HG03066 (cell line): ENCODE results near the gene POU2F3.

Experiments
- ATAC-seq: cut with Tn5 transposase; IDR thresholded peaks from one replicate; pipeline ENCODE4 v1.9.1; 2021; ENCODE audit warnings: low read depth; ENCODE audit not compliant: unreplicated experiment

The POU2F3 gene

DNA sequence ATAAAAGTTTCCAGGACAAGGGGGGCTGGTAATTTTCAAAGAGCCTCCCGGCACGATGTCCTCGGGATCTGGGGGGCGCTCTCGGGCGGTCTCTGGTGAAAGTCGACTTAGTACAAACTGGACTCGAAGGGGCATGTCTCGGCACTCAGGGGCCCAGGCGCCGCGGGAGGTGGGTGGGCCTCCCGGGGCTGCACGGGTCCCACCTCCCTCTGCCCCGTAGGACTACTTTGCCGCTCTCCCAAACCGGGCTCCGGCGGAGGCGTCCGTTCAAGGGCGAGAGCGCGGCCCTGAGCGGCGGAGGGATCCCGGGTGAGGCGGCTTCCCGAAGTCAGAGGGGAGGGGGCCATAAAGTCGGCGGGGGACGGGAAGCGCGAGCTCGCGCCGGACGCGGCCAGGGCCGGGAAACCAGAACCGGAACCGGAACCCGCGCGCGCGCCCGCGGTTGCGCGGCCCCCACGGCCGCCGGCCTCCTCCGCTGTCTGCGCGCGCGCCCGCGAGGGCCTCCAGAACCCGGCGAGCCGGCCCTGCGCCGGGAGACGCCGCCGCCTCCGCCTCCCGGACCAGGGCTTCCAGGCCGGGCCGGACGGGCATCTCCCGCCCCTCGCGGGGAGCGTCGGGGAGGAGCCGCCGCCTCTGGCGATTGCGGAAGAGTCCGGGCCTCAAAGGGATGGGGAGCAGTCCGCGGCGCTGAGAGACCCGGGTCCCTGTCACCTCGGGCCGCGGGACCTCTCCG is 96.1 kb downstream of the POU2F3 start, which contains the start of gene ARHGEF12:
TSS of gene ARHGEF12 (plus strand) at position 506 of the 733 bp plus-strand sequence. CDS start 831 bp downstream, outside the sequence.
- ATAC-seq, result peak; percentile 48

DNA sequence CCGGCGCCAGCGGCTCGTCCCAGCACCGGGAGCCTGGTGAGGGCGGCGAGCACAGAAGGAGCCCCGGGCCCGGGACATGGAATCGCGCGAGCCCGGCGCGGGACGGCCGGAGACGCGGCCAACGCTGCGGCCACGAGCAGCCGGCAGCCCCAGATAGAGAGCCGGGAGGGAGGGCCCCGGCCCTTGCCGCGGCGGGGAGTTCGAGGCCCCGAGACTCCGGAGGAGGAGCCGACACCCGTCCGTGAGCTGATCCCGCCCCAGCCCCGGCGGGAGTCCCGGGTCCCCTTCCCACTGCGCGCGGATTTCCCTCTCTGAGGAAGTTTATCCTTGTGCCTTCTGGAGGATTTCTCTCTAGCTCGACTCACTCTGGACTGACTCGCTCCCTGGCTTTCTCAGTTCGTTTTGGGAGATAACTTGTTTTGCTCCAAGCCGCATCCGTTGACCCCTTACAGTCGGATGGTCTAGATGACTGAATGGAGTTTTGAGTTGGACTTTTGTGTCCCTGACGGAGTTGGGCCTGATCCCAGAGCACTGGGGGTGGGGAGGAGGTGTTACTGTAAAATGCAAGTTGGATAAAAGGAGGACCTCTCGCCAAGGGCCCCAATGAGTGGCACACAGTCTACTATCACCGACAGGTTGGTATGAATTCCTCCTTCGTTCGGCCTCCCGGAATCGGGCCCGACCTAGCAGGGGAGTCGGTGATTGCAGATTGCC is 96.9 kb downstream of the POU2F3 start:
- ATAC-seq, result peak; percentile 33

DNA sequence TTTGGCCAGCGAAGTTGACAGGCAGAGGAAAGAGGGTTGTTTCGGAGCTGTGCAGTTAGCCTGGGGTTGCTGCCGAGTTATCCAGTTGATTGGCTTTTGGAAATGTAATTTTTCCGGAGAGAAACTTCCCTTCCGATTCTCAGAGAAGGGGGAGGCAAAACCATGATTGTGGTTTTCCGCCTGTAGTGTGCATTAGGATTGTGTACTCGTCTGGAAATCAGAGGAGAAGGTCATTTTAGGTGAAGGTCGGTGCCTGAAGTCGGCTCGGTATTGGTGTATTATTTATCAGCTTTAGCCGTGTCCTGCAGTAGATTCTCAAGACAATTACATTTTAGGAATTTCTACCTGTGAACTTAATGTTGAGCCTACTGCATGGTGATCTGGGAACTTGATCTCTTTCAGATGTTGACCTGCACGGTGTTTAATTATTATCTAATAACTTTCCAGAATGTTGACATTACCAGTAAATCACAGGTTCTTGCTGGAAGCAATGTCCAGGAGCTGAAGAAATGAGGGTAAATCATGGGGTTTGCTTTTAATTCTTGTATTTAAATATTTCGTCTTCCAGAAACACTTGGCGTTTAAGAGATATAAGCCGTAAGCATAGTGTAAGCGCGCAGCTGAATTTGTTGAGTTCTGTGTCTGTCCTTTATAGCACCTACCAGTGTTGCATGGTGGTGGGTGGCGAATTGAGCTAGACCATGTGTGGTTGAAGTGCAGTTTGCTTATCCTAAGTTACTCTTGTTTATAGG is 97.6 kb downstream of the POU2F3 start:
- ATAC-seq, result no peak

DNA sequence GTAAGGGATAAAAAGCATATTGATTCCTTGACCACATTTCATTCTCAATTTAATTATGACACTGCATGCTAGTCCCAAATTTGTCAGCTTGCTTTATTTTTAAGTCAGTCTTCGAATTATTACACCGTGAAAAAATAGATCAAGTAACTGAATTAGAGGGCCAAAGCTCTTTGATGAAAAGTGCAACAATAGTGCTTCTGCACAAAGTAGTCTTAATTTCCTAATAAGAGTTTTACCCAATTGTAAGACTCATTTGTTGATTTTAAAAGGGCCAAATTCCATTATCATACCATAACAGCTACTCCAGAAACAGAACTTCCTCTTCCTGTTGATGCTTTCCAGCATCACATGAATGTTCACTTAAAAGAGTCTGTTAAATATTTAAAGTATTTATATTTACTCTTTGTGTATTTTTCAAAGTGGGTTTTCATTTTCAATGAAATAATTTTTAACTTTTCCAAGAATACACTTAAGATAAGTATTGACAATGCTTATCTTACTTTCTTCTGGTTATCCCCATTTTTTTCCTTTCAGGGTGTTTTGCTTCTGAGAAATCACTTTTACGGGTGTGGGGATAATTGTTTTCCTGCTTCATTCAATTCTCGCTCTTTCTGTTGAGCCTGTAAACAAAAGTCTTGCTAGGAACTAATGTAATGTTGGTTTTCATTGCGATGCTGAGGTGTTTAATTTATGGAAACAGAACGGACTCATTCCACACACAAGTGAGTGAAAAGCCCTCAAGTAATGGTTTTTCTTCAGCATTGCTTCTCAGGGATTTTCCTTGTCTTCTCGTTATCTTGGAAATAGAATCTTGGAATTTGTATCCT is 98.4 kb downstream of the POU2F3 start:
- ATAC-seq, result no peak

DNA sequence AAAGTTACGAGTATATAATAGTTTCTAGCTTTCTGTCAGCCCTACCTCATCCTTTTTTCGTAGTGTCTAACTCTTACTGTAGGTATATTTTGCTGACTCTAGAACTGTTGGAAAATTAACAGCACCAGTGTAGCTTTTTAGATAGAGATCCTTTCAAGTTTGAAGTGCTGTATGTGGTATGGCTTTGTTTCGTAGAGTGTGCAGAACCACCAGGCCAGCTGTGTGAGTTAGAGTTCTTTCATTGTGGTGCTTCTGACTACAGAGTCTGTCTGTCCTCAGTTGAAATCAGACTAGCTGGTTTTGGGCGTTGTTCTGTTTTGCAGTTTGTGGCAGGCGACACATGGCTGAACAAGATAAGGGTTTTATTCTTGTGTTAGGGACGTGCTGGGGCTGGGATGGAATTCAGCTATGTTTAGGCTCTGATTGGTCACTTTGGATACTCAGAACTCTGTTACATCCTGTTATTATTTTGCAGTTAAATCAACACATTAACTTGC is 99.5 kb downstream of the POU2F3 start:
- ATAC-seq, result no peak

DNA sequence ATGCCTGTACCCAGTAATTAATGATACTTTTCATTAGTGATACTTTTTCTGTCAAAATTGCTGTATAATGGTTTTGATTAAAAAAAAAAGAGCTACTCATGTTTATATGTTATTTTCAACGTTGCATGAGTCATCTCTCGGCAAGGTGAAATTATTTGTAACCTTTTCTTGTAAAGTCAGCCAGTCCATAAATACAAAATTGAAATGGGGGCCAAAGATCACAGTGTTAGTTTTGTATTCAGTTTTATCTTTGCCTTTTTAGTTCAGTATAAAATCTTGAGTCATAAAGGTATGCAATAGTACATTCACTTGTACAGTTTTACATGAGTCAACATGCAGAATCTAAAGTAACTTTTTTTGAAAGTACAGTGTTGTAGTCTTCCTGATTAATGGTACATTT is 100.6 kb downstream of the POU2F3 start:
- no peak for ATAC-seq

DNA sequence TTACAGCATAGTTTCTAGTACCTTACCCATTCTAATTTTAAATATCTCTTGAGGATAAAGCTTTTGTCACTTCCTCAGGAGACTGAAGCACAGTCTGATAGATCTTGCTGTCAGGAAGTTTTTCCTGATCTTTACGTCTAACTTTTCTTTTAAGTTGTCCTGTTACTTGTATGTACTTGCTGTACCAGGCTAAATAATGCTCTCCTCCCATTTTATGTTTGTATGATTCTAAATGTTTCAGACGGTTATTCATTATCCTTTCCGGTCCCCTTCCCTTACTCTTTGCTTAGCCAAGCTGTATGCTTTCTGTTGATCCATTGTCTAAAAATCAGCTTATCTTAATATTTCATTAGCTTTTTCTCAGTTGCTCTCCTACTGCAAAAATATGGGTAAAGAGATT is 102.3 kb downstream of the POU2F3 start:
- ATAC-seq, result no peak

DNA sequence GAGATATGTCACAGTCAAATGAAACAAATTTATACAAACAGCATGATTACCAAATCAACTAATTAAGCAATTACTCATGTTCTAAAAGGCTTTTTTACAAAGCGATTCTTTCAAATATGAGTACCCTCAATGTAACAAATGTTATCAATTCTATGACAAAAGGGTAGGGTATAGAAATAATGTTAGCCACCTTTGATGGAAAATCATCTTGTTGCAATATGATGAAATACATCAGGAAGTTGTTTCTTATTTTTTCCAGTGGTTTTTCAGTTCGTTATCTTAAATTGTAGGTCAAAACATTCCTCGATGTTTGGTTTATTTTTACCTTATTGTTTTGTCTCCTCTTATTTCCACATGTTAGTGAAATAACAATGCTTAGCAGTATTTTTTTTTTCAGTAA is 102.7 kb downstream of the POU2F3 start:
- ATAC-seq, result no peak

DNA sequence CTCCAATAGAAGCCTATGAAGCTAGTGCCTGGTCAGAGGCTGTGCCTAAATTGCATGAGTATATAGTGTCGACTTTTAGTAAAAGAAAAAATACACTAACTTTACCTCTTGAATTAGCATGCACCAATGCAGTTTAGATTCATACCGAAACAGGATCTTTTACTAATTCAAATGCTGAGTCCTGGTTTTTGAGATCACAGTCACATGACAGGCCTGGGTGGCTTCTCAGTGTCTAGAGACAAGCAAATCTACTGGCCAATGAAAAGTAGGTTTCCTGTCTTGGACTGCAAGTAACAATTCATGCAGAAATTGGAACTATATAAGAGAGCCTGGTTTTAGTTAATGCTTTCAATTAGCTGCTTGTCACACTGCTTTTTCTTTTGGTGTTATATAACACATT is 103.5 kb downstream of the POU2F3 start:
- ATAC-seq, result peak; percentile 61

DNA sequence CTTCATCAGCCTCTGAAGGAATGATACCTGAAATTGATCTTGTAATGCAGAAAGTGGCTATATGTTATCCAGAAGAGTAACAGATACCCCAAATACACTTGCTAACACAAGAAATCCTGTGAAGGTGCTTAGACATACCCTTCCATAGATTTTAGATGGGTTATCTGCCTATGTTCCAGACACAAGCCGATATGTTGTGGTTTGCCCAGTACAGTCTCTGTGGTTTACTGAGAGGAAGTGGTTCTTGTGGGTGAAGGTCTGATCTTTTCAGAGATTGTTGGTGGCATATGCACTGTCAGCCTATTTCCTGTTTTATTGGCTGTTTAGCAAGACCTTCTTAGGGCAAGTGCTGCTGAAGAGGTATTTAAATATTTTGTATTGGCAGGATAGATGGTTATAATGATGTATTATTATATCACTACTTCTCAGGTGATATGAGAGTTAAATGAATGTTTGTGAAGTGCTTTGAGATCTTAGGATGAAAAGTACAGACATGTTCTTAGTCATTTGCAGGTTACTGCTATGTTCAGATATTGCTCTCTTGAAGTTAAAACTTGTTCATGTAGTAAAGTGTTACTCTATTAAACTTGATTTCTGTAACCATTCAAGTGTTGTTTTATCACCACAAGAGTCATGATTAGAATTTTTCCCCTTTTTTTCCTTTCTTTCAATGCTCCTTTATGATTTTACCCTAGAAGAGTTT is 104.5 kb downstream of the POU2F3 start:
- ATAC-seq, result peak; percentile 76

DNA sequence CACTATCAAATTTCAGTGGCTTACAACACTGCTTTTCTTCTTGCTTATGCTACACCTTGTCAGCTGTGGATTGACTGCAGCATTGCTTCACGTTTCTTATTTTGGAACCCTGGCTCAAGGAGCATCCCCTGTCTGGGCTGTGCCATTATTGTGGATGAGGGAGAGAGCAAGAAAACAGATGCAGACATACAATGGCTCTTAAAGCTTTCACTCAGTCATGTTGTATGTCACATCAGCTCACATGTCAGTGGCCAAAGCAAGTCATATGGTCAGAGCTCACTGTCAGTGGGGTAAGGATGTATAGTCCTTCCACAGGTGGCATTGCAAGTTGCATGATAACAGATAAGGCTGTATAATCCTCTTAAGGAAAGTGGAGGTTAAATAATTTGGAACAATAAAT is 106.3 kb downstream of the POU2F3 start:
- no peak for ATAC-seq

DNA sequence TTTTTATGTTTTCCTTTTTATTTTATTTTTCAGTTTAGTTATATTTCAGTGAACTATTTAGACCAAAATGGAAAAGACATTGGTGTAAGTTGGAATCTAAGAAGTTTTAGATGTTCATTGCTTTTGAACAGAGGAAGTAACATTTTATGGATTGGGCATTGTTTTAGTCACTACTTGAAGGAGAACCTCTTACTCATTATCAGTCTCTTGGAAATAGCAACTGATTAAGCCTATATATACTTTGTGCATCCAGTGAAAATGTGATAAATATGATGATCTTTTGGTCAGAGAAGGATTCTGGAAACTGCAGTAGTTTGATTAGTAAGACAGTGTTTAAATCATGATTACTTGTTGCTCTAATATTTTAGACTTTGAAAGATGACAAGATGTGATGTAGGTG is 110.7 kb downstream of the POU2F3 start:
- ATAC-seq, result no peak

DNA sequence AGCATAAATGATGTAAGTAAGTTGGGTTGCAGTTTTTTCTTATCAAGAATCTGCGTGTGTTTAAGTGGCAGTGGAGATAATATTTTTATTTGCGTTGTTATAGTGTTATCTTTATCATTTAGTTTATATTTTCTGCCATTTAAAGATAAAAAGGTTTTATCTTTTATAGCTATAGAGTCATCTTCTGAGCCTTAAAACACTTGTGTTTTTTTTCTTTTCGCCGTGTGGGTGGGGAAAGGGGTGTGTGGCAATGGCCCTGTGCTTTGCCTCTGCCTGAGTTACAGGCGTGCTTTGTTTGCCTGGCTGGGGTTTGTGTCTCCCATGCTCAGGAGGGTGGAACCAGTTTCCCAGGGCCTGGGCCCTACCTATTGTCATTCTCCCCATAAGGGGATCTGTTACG is 112.5 kb downstream of the POU2F3 start:
- no peak for ATAC-seq

DNA sequence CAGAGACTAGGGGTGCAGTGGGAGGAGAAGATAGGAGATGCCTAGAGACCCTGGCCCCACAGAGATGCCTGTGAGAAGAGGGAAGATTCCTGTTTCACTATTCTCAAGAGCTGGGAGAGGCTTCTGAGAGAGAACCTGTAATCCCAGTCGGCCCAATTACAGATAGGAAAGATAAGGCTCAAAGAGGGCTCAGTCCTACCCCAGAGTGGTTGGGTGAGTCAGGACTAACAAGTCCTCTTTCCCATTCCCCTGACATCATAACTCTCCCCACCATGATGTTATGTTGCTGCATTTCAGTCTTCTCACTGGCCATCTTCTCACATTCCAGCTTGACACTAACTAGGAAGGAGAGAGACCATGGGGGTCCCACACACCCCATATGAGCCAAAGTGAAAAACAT is 114.1 kb downstream of the POU2F3 start:
- no peak for ATAC-seq

DNA sequence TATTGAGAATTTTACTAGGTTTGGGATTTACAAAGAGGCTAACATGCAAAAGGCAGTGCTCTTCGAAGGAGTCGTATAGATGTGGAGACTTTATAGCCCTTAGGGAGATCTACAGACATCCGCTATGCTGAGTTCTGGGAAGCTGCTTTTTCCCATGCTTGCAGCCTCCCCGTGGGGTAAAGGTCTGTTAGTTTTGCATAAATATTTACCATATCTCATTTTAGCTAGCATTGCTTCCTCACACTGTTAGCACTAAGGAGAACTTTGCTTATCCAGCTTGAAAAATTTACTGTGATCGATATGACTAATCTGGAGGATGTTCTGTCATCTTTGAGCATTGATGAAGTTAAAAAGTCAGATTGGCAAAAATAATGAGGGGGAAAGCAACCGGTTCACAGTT is 114.8 kb downstream of the POU2F3 start:
- ATAC-seq, result no peak

DNA sequence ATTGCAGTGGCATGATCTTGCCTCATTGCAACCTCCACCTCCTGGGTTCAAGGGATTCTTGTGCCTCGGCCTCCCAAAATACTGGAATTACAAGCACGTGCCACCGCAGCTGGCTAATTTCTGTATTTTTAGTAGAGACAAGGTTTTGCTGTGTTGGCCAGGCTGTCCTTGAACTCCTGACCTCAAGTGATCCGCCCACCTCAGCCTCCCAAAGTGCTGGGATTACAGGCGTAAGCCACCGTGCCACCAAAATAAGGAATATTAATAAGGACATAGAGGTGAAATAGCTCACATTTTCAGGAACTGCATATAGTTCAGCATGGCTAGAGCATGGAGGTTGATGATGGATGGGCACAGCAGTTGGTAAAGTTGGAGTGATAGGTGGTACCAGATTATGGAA is 117.7 kb downstream of the POU2F3 start:
- no peak for ATAC-seq

DNA sequence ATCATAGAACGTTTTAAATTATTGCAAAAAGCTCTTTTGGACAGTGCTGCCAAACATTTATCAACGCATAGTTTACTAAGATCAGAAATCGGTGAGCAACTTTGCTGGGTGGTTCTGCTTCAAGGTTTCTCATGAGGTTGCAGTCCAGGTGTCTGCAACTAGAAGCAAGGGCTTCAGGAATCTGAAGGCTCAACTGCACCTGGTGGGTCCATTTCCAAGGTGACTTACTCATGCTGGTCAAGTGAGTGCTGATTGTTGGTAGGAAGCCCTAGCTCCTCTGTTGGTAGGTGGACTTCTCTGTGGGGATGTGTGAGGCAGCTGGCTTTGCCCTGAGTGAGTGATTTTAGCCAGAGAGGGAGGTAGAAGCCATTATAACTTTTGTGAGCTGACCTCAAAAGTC is 118.8 kb downstream of the POU2F3 start:
- no peak for ATAC-seq

DNA sequence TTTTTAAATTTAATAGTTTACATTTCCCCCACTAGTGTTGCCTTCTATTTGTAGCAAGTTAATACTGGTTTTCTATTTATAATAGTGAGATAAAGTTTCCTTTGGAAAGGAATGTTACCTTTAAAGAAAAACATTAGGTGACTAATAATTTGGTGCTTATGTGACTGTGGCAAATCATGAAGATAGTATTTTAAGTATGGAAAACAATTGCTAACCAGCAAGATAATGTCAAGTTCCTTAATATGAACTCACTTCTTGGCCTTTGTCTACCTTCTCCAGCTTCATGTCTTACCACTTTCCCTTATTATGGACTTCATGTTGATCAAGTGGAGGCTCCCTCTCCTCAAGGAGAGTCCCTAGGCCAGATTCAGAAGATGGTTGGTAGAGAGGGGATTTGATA is 123.5 kb downstream of the POU2F3 start:
- no peak for ATAC-seq

DNA sequence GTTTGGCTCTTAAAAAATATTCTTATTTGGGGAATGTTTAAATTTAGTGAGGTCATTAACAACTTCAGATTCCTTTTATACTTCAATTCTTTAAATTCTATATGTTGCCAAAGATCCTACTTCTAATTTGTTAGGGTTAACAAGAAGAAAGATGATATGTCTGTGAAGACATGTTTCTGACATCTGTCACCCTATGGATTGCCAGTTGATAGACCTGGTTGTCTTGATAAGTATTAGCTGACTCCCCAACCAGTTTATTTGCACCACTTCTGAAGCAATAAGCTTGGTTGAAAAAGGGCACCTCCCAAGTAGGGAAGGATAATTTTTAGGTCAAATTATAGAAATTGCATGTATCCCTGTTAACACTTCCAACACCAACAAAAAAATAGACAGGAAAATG is 125.6 kb downstream of the POU2F3 start:
- ATAC-seq, result no peak
